Cerebellar nuclear complex (tissue), 1 donor: Measurements from ENCODE around the gene NEK1.

ENCODE experiments used
- DNase-seq, 2 experiments: peaks; one replicate each; lab custom pipeline; 2025; lab: John Stamatoyannopoulos, UW

NEK1 gene

DNA sequence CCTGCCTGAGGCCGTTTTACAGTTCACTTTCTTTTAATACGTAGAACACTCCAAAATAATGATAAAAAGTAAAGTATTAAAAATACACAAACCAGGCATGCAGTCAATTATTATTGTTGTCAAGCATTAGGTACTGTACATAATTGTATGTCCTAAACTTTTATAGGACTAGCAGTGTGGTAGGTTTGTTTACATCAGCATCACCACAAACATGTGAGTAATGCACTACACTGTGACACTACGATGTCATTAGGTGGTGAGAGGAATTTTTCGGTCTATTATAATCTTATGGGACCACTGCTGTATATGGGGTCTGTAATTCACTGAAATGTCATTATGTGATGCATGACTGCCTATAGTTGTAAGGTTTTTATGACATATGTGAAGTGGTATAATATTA lies 192.1 kb downstream of the NEK1 start:
- DNase-seq: no peak

DNA sequence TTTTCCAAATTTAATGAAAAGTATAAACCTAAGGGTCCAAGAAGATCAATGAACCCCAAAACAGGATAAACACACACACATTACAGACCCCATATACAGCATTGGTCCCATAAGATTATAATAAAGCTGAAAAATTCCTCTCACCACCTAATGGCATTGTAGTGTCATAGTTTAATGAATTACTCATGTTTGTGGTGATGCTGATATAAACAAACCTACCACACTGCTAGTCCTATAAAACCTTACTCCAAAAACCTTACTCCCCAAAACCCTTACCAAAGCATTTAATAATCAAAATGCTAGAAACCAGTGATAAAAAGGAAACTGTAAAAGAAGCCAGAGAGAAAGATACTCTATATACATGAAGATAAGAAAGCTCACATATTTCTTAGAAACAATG lies 193.5 kb downstream of the NEK1 start:
- DNase-seq: no peak

DNA sequence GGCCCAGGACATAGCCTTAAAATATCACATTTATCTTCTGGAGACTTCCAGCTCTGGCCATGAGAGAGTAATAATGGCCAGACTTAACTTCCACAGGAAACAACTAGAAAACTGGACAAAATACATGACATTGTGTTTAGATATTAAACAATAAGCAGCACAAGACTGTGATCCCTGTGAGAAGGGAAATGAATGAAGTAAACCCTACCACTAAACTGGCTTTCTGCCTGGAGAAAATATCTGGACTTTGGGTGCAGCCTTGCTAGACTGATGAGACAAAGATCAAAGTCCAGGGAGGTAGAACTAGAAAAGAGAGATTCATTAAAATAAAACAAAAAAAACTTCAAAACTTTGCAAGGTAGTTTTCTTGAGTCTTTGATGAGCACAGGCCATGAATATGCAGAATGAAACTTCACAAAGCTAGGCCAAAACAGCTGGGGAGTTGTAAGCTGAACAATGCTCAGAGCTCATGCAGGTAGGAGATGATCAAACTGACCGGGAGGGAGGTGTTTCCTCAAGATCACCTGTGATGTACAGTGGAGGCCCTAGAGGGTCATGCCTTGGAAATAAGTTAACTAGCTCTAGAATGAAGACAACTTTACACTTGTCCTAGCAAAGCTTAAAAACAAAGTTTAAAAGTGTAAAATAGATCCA lies 194.6 kb downstream of the NEK1 start:
- DNase-seq: no peak

DNA sequence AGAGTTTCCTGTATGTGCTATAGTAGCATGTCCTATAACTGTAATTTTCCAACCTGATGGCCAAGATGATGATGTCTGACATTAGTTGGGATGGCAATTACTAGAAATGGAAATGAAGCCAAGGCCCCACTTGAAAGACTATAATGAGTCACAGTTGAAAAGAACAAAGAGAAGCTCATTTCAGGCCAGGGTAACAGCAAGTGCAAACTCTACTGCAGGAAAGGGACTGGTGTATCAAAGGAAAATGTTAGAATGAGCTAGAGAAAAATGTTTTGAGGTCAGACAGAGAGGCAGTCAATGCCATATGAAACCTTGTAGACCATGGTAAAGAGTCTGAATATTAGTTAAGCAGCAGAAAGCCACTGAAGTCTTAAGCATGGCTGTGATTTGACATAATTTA lies 195.4 kb downstream of the NEK1 start:
- DNase-seq: no peak

DNA sequence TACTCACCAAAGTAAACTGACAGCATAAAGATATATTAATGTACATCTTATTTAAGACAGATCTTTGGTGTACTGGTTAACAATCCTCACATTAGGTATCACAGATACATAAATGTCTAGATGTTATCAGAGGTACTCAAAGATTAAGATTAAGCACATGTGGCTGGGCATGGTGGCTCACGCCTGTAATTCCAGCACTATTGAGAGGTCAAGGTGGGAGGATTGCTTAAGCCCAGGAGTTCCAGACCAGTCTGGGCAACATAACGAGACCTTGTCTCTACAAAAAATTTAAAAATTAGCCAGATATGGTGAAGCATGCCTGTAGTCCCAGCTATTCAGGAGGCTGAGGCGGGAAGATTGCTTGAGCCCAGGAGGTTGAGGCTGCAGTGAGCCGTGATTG lies 195.9 kb downstream of the NEK1 start:
- DNase-seq: no peak

DNA sequence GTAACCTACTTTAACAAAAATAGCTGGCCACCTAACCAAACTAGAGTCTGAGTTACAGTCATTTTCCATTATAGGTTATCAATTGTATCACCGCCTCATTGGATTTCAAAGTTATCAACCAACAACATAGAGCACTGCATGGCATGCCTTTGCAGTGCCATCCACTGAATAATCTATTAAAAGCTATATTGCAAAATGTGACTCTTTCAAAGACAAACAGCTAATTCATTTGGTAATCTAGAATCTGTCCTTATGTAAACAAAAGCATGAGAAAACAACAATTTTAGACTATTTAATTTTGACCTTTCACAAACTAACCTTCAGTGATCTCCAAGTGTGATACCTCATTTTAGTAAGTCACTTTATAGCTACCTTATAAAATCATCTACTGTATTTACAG lies 197.5 kb downstream of the NEK1 start:
- DNase-seq: no peak

DNA sequence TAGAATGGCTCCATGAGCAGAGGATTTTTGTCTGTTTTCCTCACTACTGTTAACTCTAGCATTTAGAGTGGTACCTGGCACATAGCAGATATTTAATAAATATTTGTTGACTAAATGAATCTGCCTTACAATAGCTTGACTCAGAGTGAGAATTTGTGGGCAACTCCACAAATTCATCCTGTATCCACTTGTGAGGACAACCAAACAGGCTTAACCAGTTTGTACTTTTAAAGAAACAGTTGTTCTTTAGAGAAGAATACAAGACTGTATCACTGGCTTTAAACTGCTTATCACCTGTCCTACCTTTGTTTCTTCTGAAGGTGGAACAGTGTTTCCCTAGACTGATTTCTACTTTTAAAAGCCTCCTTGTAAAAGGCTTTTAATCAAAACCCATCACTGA lies 200.3 kb downstream of the NEK1 start:
- no peak for DNase-seq

DNA sequence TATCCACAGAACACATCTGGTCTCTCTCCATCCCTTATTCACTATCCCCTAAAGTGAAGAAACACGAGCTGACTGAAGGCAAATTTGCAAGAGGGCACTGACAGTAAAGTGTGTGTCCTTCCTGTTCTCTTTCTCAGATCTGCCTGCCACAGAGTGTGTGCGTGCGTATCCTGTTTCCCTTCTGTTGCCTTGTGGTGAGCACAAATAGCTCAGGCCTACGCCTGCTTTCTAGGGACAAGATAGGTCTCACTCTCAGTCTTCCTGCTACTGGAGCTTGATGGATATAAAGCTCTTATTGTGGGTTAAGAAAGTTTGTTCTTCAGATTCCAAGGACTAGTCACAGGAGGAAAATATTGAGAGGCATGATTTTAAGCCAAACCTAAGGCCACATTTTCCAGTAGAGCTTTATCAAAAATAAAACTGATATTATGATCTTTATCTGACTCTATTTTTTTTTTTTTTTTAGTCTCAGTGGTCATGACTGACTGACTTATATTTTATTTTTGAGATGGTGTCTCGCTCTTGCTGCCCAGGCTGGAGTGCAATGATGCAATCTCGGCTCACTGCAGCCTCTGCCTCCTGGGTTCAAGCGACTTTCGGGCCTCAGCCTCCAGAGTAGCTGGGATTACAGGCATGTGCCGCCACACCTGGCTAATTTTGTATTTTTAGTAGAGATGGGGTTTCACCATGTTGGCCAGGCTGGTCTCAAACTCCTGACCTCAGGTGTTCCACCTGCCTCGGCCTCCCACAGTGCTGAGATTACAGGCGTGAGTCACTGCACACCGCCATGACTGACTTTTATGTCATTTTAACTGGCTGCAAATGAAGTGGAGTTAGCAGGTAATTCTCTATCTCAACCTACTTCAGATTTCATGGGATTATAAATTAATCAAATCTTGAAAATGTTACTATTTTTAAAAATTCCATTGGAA lies 201.3 kb downstream of the NEK1 start:
- DNase-seq: no peak

DNA sequence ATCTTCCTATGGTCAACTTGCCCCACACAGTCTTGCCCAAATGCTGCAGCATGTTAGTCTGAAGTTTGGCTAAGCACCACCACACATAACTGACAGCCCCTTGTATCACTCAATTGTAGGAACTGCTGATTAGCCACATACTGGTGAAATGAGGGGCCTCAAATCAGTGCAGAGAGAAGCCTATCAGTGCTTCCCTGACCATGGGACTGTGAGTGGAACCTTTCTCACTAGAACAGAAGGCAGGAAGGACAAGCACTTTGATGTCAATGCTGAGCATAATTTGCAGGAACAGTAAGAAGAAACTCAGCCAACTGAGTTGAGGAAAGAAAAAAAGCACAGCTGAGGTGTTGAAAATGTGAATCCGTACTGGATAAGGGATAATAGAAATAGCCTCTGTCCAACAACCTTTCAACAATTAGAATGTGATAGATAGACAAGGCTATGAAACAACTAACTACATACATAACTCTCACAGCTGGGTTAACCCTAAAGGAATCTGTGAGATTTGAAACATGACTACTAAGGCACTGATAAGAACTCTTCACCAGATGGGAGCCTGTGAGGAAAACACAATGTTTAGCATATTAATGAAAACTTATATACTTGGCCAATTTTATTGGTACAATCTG lies 205.1 kb downstream of the NEK1 start:
- DNase-seq: no peak

DNA sequence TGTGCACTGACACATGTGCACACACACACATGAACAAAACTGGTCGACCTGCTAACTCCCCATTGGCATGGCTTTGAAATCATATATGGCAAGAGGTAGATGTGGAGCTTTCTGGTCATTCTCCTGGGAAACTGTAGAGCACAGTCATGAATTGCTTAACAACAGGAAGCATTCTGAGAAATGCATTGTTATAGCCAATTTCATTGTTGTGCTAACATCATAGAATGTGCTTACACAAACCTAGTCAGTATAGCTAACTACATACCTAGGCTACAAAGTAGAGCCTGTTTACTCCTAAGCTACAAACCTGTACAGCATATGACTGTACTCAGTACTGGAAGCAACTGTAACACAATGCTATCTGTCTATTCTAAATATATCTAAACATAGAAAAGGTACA lies 207.4 kb downstream of the NEK1 start:
- no peak for DNase-seq

DNA sequence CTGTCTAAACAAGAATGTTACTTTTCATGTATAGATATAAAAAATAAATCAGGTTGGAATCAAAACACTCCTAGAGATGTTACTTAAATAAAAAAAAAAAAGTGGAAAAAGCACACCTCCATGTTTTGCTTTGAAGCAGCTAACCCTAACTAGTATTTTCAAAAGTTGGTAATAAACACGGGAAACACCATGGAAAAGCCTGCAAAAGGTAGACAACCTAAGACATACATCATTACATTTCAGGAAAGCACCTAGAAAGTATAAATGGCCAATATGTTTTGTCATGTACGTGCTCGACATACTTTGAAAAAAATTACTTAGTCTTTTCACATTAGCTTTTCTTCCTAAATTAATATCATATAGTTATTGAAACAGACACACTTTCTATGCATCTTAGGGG lies 211.6 kb downstream of the NEK1 start:
- DNase-seq: no peak

DNA sequence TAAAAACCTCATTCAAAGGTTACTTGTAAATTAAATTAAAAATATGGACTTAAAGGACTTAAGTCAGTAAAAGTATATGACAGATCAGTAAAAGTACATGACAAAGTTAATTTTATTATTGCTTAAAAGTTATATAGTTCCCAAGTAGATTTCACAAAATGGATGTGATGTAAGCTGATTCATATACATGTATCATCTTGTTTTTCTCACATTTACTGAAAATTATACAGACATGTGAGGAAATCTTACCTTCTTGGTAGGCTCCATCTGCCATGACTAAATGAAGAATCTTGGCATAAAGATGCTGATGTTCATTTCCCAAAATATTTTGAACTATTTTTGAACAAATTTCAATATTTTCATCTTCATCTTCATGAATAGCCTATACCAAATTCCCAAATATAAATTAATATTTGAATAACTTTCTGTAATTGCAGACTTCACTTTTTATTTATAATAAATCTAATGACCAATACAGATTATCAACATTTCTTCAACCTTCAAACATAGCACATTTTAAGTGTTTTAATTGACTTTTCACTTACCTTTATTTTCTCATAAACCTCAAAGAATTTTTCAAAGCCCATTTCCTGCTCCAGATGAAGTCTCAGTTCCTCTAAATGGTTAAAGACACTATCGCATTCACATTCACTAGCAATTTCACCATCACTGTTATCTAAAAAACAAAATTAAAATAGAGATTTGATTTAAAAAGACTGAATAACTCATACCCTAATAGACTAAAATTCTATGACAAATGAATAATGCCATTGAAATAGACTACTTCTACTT lies 212.2 kb downstream of the NEK1 start:
- DNase-seq: no peak

DNA sequence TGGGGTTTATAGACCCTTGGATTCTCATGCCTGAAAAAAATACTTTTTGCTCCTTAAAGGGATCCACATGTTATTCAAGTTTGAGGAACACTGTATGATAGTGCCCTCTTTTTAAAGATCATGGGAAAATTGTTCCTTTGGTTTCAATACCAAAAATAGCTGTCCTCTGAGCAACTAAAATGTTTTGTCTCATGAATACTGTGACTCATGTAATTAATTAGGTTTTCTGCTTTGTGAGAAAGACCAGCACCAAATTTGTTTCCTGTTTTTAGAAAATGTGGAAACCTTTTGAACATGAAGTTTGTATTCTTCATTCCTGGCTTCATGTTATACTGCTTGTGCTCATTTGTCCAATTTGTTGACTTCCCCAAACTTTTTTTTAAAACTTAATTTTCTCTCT lies 214.1 kb downstream of the NEK1 start:
- DNase-seq: no peak

DNA sequence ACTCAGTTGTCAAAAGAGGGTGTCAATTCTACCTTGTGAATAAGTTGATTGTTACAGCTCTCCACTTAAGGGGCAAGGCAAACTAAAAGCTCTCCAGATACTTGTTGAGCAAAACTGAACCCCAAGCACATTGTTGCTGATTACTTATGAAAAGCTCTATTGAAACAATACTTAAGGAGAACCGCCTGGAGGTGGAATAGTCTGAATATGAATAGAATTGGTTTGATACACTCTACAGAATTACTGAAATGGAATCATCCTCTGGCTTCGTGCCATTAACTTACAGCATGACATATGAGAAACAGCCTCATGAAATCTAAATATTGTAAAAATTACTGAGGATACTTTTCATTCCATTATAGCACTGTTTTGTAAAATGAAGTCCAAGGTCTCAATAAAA lies 214.6 kb downstream of the NEK1 start:
- no peak for DNase-seq

DNA sequence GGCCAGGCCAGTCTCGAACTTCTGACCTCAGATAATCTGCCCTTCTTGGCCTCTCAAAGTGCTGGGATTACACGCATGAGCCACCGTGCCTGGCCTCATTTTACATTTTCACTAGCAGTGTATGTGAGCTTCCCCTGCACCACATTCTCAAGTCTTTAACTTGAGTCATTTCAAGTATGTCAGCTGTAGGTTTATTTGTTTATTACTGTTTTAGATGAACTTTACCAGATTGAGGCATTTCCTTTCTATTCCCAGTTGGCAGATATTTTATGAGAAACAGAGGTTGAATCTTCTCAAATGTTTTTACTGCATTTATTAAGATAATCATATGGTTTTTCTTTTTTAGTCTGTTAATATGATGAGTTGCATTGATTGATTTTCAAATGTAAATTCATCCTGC lies 227.0 kb downstream of the NEK1 start:
- no peak for DNase-seq

DNA sequence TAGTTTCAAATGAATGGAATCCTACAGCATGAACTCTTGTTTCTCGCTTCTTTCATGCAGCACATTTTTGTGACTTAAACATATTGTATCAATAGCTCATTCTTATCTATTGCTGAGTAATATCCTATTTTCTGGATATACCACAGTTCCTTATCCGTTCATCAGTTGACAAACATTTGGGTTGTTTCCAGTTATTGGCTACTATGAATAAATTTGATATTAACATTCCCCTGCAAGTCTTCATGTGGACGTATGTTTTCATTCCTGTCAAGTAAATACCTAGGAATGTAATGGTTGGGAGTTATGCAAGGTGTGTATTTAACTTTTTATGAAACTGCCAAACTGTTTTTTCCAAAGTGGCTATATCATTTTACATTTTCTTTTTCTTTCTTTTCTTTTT lies 227.6 kb downstream of the NEK1 start:
- DNase-seq: no peak

DNA sequence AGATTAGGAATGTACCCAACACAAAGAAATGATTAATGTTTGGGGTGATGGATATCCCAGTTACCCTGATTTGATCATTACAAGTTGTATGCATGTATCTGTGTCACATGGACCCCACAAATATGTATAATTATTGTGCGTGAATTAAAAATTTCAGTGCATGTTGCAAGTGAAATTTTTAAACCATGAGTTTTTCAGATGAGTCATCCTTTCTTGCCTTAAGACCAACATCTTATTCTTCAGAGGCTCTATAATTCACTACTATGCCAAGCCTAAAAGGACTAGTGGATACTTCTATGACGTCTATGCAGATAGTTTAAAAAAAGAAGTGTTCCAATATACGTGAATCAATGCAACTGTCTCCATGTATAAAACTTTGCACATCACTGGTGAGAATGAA lies 228.7 kb downstream of the NEK1 start:
- no peak for DNase-seq

DNA sequence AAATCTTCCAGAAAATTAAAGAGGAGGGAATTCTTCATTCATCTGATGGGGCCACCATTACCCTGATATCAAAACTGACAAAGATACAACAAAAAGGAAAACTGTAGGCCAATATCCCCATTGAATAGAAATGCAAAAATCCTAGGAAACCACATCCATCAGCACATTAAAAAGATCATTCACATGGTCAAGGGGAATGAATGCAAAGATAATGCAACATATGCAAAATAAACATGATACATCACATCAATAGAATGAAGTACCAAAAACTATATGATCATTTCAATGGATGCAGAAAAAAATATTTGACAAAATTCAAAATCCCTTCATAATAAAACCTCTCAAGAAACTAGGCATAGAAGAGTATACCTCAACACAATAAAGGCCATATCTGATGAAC lies 232.7 kb downstream of the NEK1 start:
- DNase-seq: no peak

DNA sequence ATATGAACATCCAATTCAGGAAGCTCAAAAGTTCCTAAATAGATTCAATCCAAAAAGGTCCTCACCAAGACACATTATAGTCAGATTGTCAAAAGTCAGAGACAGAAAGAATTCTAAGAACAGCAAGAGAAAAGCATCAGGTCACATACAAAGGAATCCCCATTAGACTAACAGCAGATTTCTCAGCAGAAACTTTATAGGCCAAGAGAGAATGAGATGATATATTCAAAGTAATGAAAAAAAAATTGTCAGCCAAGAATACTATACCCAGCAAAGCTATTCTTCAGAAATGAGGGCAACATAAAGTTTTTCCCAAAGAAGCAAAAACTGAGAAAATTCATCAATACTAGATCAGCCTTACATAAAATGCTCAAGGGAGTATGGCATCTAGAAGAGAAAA lies 235.0 kb downstream of the NEK1 start:
- DNase-seq: no peak

DNA sequence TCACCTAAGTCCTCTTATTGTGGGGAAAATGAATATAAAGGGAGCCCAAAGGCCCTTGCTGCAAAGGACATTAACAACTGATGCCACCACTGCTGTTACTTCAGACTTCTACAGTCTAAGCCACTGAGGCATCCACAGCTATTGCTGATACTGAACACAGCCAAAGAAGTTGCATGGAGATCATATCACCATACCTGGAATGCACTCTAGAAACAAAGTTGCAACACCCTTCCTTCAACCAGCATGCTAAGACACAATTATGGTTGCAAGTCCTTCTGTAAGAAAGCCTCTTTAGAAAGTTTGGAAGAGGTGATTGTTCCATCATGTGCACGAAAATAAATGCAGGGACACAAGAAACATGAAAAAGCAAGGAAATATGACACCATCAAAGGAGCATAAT lies 236.0 kb downstream of the NEK1 start:
- DNase-seq: no peak

DNA sequence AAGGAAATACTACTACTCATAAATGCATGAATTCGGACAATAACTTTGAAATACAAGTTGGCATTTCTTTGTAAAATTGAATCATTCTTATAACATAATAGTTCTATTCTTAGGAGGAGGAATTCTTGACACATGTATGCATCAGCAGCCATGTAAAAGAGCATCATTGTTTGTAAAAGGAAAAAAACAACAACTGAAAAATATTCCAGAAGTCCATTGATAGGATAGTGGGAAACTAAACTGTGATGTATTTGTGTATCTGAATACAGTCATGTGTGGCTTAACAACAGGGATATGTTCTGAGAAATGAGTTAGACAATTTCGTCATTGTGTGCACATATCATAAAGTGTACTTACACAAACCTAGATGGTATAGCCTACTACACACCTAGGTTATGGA lies 239.6 kb downstream of the NEK1 start:
- no peak for DNase-seq

DNA sequence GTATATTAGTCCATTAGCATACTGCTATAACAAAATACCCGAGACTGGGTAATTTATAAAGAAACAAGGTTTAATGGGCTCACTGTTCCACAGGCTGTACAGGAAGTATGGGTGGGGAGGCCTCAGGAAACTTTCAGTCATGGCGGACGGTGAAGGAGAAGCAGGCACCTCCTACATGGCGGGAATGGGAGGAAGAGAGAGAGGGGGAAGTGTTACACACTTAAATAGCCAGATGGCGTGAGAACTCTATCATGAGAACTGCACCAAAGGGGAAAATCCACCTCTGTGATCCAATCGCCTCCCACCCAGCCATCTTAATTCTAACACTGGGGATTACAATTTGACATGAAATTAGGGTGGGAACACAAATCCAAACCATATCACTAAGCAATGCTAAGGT lies 242.7 kb downstream of the NEK1 start:
- no peak for DNase-seq
